PC-3 (cell line): ENCODE measurements around the gene MYH10. TPM values are rescaled to one million over a fixed set of nuclear protein-coding genes. Genes with fewer than 3 reads are reported as not detected.
"Not testable (repeated sequence)": the region's sequence is repeated elsewhere in the genome, so short reads cannot be mapped to it uniquely, and the experiment has no call there.

Source experiments
- ATAC-seq: fragments of 200-7000 bp; cut with Tn5 transposase; 2 replicates; pipeline ENCODE4 v1.9.1; 2020; ENCODE audit warnings: mild to moderate bottlenecking, moderate library complexity
- BruUV-seq: library from RNA; stranded (reverse); fragments of 400-500 nt; replicated peaks from 2 replicates; lab custom pipeline; 2021; lab: Mats Ljungman, UMichigan
- CTCF ChIA-PET: fragments of 300-600 bp; sonication (Branson Sonifier 250); formaldehyde crosslinking; loops from one replicate; lab custom pipeline; 2022; ENCODE audit warnings: antibody characterized with exemption; lab: Charles Lee
- POLR2A ChIA-PET: fragments of 300-600 bp; sonication (Branson Sonifier 250); formaldehyde crosslinking; loops from one replicate; lab custom pipeline; 2022; ENCODE audit warnings: antibody characterized with exemption; ENCODE audit not compliant: unreplicated experiment; lab: Charles Lee
- DNase-seq: peaks from one replicate; pipeline ENCODE4 v3.0.0-alpha.2; 2015
- H2AFZ ChIP-seq: fragments of 300-600 bp; sonication (generic); 2 replicates; pipeline ENCODE4 v1.6.0; 2016; ENCODE audit warnings: antibody characterized with exemption, low read length
- H3F3A ChIP-seq: fragments of 300-600 bp; sonication (generic); one replicate; pipeline ENCODE4 v1.6.0; 2017; ENCODE audit warnings: antibody characterized with exemption, low read length, control low read depth, mild to moderate bottlenecking; ENCODE audit not compliant: unreplicated experiment
- H3K27ac ChIP-seq: fragments of 300-600 bp; sonication (generic); 2 replicates; pipeline ENCODE4 v1.5.1; 2016; ENCODE audit warnings: mild to moderate bottlenecking, low read length
- H3K27me3 ChIP-seq: fragments of 300-600 bp; sonication (generic); 2 replicates; pipeline ENCODE4 v1.6.1; 2016; ENCODE audit warnings: low read length, mixed read lengths
- H3K36me3 ChIP-seq: fragments of 300-600 bp; sonication (generic); 2 replicates; pipeline ENCODE4 v1.6.1; 2016; ENCODE audit warnings: low read depth, mixed run types, low read length, mixed read lengths
- H3K4me1 ChIP-seq: fragments of 300-600 bp; sonication (generic); 2 replicates; pipeline ENCODE4 v1.5.1; 2016; ENCODE audit warnings: low read length; ENCODE audit not compliant: insufficient read depth
- H3K4me2 ChIP-seq: fragments of 300-600 bp; sonication (generic); 2 replicates; pipeline ENCODE4 v1.6.0; 2016; ENCODE audit warnings: low read length
- H3K4me3 ChIP-seq: fragments of 300-600 bp; sonication (generic); 2 replicates; pipeline ENCODE4 v1.5.1; 2016; ENCODE audit warnings: mild to moderate bottlenecking, low read length, mixed read lengths
- H3K79me2 ChIP-seq: fragments of 300-600 bp; sonication (generic); 2 replicates; pipeline ENCODE4 v1.6.1; 2017; ENCODE audit warnings: low read length, mixed read lengths
- H3K9ac ChIP-seq: fragments of 300-600 bp; sonication (generic); 2 replicates; pipeline ENCODE4 v1.6.0; 2016; ENCODE audit warnings: mild to moderate bottlenecking, low read length
- H3K9me2 ChIP-seq: fragments of 300-600 bp; sonication (generic); replicated peaks from 2 replicates; pipeline ENCODE4 v1.6.1; 2016; ENCODE audit warnings: mixed run types, low read length, mixed read lengths
- H3K9me3 ChIP-seq: fragments of 300-600 bp; sonication (generic); 2 replicates; pipeline ENCODE4 v1.6.1; 2016; ENCODE audit warnings: low read length, mixed read lengths
- H4K20me1 ChIP-seq: fragments of 300-600 bp; sonication (generic); 2 replicates; pipeline ENCODE4 v1.6.1; 2016; ENCODE audit warnings: low read length, mixed read lengths
- EZH2 ChIP-seq: fragments of 300-600 bp; sonication (generic); IDR thresholded peaks from one replicate; pipeline ENCODE4 v1.6.1; 2017; ENCODE audit warnings: antibody characterized with exemption, mild to moderate bottlenecking, low read length; ENCODE audit not compliant: unreplicated experiment
- EZH2phosphoT487 ChIP-seq: fragments of 300-600 bp; sonication (generic); IDR thresholded peaks from 2 replicates; pipeline ENCODE4 v1.6.1; 2018; ENCODE audit warnings: mild to moderate bottlenecking, antibody characterized with exemption, low read length, borderline replicate concordance
- intact Hi-C: fragments of 100-400 bp; cut with micrococcal nuclease; formaldehyde crosslinking; loops from 2 replicates; pipeline ENCODE4 v1.9.0; 2023
- total RNA-seq: library from RNA; depleted of rRNA; stranded (reverse); fragments of >200 nt; gene quantifications from 2 replicates; pipeline ENCODE4 v1.2.3, GENCODE V29; 2014
- TF ChIP-seq, protein P1 (sequence below): fragments of 300-600 bp; sonication (generic); conservative IDR thresholded peaks from 2 replicates; pipeline ENCODE4 v1.5.1; 2017; ENCODE audit warnings: antibody characterized with exemption, low read depth, mild to moderate bottlenecking, low read length

MYH10 gene
- total RNA-seq, 1 experiment from 2014 or later, result 44.6 TPM

DNA sequence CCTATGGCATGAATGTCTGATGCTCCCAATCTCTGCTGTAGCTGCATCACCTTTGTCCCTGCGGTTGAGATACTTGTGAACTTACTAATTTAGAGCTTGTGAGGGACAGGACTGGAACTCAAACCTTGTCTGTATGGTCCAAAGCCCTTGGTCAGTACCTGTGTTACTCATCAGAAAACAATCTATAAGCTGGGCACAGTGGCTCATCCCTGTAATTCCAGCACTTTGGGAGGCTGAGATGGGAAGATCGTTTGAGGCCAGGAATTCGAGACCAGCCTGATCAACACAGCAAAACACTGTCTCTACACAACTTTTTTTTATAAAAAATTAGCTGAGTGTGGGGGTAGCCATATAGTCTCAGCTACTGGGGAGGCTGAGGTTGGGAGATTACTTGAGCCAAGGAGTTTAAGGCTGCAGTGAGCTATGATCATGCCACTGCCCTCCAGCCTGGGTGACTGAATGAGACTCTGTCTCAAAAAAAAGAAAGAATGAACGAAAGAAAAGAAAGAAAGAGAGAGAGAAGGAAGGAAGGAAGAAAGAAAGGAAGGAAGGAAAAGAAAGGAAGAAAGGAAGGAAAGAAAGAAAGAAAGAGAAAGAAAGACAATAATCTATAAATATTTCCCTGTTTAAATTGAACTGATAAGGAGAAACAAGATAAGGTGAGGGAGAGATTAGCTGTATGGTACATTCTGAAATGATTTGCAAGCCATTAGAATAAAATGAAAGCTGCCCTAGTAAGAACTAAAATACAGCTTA, 31.7 kb upstream of the MYH10 start:
- CTCF ChIA-PET, result no interaction called here
- TF ChIP-seq, protein P1, sequence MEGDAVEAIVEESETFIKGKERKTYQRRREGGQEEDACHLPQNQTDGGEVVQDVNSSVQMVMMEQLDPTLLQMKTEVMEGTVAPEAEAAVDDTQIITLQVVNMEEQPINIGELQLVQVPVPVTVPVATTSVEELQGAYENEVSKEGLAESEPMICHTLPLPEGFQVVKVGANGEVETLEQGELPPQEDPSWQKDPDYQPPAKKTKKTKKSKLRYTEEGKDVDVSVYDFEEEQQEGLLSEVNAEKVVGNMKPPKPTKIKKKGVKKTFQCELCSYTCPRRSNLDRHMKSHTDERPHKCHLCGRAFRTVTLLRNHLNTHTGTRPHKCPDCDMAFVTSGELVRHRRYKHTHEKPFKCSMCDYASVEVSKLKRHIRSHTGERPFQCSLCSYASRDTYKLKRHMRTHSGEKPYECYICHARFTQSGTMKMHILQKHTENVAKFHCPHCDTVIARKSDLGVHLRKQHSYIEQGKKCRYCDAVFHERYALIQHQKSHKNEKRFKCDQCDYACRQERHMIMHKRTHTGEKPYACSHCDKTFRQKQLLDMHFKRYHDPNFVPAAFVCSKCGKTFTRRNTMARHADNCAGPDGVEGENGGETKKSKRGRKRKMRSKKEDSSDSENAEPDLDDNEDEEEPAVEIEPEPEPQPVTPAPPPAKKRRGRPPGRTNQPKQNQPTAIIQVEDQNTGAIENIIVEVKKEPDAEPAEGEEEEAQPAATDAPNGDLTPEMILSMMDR, result no peak
- no peak for TF ChIP-seq EZH2phosphoT487
- no peak for TF ChIP-seq EZH2
- Histone ChIP-seq H4K20me1 (no peaks in the 10 kb centered on the region), H3K27me3 (peaks cover 26% of the 10 kb centered on the region), H3K9me2 (no peaks in the 10 kb centered on the region), H2AFZ (no peak overlapping the region), H3K79me2 (no peaks in the 10 kb centered on the region), H3K4me2 (no peak overlapping the region), H3K36me3 (no peaks in the 10 kb centered on the region), H3K4me3 (no peak overlapping the region), H3K4me1 (no peaks in the 10 kb centered on the region), H3F3A (no peaks in the 10 kb centered on the region), H3K9me3 (no peaks in the 10 kb centered on the region), H3K27ac (no peak overlapping the region), H3K9ac (no peak overlapping the region)
- no TSS peak for BruUV-seq
- ATAC-seq, result no peak
- intact Hi-C loops, result no loop called here
- no peak for DNase-seq
- POLR2A ChIA-PET, result no interaction called here

DNA sequence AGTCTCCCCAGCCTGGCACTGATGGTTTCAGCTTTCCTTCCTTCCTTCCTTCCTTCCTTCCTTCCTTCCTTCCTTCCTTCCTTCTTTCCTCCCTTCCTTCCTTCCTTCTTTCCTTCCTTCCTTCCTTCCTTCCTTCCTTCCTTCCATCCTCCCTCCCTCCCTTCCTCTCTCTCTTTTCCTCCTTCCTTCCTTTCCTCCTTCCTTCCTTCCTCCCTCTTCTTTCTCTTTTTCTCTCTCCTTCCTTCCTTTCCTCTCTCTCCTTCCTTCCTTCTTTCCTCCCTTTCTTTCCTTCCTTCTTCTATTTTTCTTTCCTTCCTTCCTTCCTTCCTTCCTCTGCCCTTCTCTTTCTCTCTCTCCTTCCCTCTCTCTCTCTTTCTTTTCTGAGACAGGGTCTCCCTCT, 30.2 kb upstream of the MYH10 start:
- H3K4me2 ChIP-seq, H3K36me3 ChIP-seq, H3F3A ChIP-seq, ATAC-seq, H2AFZ ChIP-seq, H3K79me2 ChIP-seq, H3K4me1 ChIP-seq, H3K27ac ChIP-seq, H4K20me1 ChIP-seq, H3K9ac ChIP-seq, BruUV-seq, CTCF ChIA-PET, intact Hi-C loops, DNase-seq, POLR2A ChIA-PET, H3K9me2 ChIP-seq, H3K4me3 ChIP-seq, H3K9me3 ChIP-seq: not testable (repeated sequence)
- H3K27me3 ChIP-seq, result peaks cover 24% of the 10 kb centered on the region

DNA sequence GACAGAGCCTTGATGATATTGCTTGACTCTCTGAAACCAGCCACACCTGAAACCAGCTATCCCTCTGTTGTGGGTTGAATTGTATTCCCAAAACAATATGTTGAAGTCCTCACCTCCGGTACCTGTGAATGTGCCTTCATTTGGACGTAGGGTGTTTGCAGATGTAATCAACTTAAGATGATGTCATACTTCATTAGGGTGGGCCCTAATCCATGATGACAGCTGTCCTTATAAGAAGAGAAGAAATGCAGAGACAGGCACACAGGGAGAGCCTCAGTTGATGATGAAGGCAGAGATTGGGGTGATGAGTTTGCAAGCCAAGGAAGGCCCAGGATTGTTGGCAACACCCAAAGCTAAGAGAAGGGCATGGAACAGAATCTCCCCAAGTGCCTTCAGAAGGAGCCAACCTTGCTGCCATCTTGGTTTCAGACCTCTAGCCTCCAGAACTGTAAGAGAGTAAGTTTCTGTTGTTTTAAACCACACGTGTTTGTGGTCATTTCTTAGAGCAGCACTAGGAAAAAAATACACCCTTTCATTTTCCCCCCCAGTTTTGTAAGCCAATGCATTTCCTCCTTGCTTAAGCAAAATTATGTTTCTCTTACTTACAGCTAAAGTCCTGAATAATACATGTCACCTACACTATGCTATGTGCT, 29.4 kb upstream of the MYH10 start:
- Histone ChIP-seq H3K27me3 (peaks cover 20% of the 10 kb centered on the region), H3K9ac (no peak overlapping the region), H3F3A (no peaks in the 10 kb centered on the region), H3K4me2 (no peak overlapping the region), H3K4me1 (no peaks in the 10 kb centered on the region), H3K9me2 (no peaks in the 10 kb centered on the region), H2AFZ (no peak overlapping the region), H3K79me2 (no peaks in the 10 kb centered on the region), H3K36me3 (no peaks in the 10 kb centered on the region), H3K27ac (no peak overlapping the region), H3K4me3 (no peak overlapping the region), H3K9me3 (no peaks in the 10 kb centered on the region), H4K20me1 (no peaks in the 10 kb centered on the region)
- CTCF ChIA-PET, result no interaction called here
- ATAC-seq (no peak), DNase-seq (no peak)
- BruUV-seq, result no TSS peak
- intact Hi-C loops, result no loop called here
- POLR2A ChIA-PET, result no interaction called here
- TF ChIP-seq EZH2 (no peak), EZH2phosphoT487 (no peak)
- TF ChIP-seq, protein P1, result no peak
